ENCODE measurements around the gene ZSCAN22. TPM values are rescaled to one million over a fixed set of nuclear protein-coding genes. Genes with fewer than 3 reads are reported as not detected.

The ZSCAN22 gene
- total RNA-seq: 1 to 10 TPM; 4.3 to 6.1 TPM

DNA sequence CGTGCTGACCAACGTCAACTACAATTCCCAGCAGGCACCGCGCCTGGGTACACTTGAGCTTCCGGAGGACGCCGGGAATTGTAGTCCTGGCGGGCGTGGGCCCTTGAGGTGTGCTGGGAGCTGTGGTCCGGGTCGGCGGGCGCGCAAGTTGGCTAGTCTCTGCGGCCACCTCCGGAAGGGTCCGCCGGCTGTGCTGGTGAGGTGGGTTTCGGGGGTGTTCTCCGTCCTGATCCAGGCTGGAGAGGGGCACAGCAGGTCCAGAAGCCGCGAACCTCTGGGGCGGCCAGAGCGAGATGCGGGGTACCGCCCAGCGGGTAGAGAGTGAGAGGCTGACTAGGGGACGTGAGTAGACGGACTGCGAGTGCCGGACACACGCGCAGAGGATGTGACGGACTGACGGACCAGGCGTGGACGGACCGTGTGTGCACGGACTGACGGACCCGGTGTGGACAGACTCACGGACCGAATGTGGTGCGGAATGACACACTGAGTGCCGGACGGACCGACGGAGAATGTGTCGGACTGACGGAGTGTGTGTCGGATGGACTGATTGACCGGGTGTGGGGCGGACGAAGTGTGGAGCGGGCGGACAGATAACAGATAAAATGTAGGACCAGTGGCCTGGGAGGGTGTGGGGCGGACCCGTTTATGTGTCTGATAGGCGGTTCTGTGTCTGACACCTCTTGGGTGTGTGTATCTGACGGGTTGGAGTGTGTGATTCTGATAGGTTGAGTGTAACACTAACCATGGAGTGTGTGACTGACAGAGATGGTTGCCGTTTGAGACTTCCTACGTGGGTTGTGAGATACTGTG is at the start of gene ZSCAN22:
Gene ZSCAN22 (plus strand): TSS at position 81 of the 813 bp plus-strand sequence. CDS start 7,809 bp downstream, outside the sequence.
- Mint-ChIP-seq H3K4me1 (peaks cover 5% of the 10 kb centered on the region), H3K27me3 (no peaks in the 10 kb centered on the region), H3K4me3 (no peak within 1 kb of the TSS), H3K9me3 (no peaks in the 10 kb centered on the region), H3K36me3 (ENCODE audit: low read depth) (no peaks in the 10 kb centered on the region), H3K27ac (no peak within 1 kb of the TSS)
- ATAC-seq (replicated peaks): peak; percentile 89

DNA sequence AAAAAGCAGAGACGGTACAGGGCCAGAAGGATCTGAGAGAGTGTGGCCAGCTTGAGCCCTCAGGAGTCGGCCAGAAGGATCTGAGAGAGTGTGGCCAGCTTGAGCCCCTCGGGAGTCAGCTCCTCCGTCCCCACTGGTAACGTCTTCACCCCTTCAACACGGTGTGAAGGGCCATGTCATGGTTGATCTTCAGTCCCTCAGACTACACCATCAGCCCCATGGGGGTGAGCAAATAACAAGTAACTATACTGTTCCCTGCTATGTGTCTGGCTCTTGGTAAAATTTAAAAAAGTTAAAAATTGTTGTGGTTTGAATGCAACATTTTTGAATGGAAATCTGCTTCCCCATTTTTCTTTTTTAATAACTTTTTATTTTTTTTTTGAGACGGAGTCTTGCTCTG is 49.6 kb upstream of the ZSCAN22 start:
- no peak for ATAC-seq (replicated peaks)
- Mint-ChIP-seq H3K27ac (no peak overlapping the region), H3K9me3 (peaks cover 3% of the 10 kb centered on the region), H3K36me3 (ENCODE audit: low read depth) (peaks cover 75% of the 10 kb centered on the region), H3K27me3 (no peaks in the 10 kb centered on the region), H3K4me1 (peaks cover 20% of the 10 kb centered on the region), H3K4me3 (peak overlapping the region; percentile 97)

DNA sequence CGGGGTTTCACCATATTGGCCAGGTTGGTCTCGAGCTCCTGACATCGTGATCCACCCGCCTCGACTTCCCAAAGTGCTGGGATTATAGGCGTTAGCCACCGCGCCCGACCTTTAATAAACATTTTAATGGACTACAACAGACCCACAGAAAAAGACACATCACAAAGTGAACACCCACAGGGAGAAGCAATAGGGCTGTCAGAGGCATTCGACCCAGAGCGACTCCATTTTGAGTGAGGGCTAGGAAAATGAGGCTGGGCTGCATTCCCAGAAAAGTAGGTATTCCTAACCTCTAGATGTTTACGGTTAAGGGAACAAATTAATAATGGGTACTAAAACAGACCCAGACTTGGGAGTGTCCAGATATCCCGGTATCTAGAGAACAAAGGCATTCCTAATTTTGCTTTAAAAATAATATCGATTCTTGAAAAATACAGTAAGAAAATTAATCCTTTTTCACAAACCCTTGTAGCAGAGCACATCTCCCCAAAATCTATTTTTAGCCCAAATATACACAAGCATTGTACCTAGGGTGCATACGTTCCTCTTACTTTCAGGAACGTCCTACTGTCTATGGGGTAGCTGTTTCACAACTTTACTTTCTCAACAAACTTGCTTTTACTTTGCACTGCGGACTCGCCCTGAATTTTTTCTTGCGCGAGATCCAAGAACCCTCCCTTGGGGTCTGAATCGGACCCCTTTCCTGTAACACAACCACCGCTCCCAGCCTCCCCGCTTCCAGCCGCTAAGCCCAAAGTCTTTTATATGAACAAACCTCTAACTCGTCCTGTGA is 48.9 kb upstream of the ZSCAN22 start:
- H3K36me3 Mint-ChIP-seq (ENCODE audit: low read depth): peaks cover 69% of the 10 kb centered on the region
- H3K4me1 Mint-ChIP-seq: peaks cover 20% of the 10 kb centered on the region
- H3K27me3 Mint-ChIP-seq: no peaks in the 10 kb centered on the region
- H3K4me3 Mint-ChIP-seq: peak overlapping the region; percentile 97
- H3K27ac Mint-ChIP-seq: peak overlapping the region; percentile 98
- no peak for ATAC-seq (replicated peaks)
- H3K9me3 Mint-ChIP-seq: peaks cover 3% of the 10 kb centered on the region

DNA sequence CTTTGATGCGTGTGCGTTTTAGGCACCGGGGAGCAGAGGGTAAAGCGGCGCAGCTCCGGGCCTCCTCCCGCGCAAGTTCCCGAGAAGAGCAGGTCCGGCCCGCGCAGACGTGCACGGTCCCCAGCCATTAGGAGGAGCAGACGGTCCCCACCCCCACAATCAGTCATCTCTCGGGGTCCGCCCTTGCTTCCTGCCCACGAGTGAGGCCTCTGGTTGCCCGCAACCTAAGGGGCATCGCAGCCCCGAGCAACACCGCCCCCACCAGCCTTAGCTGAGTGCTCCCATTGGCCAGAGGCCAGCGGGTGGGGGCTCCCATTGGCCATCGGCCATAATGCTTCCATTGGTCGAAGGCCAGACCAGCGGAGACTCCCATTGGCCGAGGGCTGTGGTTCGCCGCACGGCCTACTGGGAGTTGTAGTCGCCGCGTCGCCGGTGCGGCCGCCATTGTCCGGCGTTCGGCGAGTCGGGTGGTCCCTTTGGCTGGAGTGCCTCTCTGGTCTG is 48.2 kb upstream of the ZSCAN22 start, which contains the start of gene ZNF8:
Gene ZNF8 (plus strand): TSS at position 415 of the 501 bp plus-strand sequence. CDS start 127 bp downstream, outside the sequence.
- Mint-ChIP-seq H3K4me1 (peaks cover 20% of the 10 kb centered on the region), H3K27me3 (no peaks in the 10 kb centered on the region), H3K4me3 (peak within 1 kb of the TSS; percentile 97), H3K36me3 (ENCODE audit: low read depth) (peaks cover 68% of the 10 kb centered on the region), H3K9me3 (peaks cover 3% of the 10 kb centered on the region), H3K27ac (peak within 1 kb of the TSS; percentile 98)
- ATAC-seq (replicated peaks): peak; percentile 97

DNA sequence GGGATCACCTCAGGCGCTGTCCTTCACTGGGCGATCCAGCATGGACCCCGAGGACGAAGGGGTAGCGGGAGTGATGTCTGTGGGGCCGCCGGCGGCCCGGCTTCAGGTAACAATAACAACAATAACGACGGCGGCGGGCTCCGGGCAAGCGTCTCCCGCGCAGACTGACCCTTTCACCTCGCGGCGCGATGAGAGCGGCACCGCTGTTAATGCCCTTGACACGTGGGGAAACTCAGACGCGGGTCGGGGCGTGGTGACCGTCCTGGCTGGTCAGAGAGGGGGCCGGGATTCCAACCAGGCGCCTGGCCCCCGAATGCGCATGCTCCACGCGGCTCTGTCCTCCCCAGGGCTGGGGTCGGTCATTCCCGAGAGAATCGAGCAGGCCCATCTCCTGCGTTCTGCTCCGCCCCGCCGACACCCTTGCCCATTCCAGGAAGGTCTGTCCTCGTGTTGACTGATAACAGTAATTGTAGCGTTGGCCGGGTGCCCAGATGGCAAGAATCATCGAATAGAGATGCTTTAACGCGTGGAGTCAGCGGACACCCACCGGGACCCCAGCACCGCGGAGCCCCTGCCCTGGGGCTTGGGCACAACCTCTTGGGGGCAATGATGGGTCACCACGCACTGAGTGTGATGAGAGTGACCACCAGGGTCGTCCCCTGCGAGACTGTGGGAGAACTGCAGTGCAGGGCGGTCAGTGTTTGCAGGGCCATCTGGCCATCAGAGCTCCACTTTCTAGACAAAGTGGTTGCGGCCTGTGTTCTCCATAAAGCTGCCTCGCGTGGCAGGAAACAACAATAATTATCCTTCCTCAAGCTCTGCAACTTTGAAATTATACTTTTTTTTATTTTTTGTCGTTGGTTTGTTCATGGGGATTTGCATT is 47.5 kb upstream of the ZSCAN22 start:
- H3K36me3 Mint-ChIP-seq (ENCODE audit: low read depth): peaks cover 61% of the 10 kb centered on the region
- ATAC-seq (replicated peaks): peak; percentile 18
- peaks cover 20% of the 10 kb centered on the region for H3K4me1 Mint-ChIP-seq
- peaks cover 3% of the 10 kb centered on the region for H3K9me3 Mint-ChIP-seq
- H3K27ac Mint-ChIP-seq: peak overlapping the region; percentile 98
- H3K27me3 Mint-ChIP-seq: no peaks in the 10 kb centered on the region
- peak overlapping the region; percentile 97 for H3K4me3 Mint-ChIP-seq

DNA sequence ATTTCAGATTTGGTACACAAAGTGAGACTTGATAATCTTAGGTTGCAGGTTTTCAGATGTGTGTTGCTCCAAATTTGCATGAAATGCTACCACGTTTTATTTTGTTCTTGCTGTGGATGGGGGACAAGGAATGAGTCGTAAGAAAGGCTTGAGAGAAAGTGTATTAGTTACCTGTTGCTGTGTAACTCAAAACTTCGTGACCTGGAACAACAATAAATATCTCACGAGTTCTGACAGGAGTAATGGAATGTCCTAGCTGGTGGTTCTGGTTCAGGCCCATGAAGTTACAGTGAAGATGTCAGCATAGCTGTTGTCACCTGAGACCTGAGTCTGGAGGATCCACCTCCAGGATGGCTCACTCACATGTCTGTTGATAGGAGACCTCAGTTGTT is 46.9 kb upstream of the ZSCAN22 start:
- Mint-ChIP-seq H3K27ac (peak overlapping the region; percentile 98), H3K36me3 (ENCODE audit: low read depth) (peaks cover 54% of the 10 kb centered on the region), H3K4me3 (peak overlapping the region; percentile 97), H3K27me3 (no peaks in the 10 kb centered on the region), H3K9me3 (peaks cover 3% of the 10 kb centered on the region), H3K4me1 (peaks cover 20% of the 10 kb centered on the region)
- no peak for ATAC-seq (replicated peaks)

DNA sequence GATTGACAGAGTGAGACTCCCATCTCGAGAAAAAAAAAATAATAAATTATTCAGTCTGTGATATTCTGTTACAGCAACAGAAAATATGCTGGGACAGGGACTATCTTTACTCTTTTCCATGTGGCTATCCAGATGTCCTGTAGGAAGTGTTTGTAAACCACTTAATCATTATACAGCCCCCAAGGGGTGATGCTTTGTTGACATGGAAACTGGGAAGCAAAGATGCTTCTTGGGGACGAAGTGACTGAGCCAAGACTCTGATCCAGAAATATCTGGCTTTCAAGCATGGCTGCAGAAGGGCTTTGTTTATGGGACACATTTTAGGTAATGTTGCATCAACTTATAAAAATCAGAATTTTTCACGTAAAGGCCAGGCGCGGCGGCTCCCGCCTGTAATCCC is 42.6 kb upstream of the ZSCAN22 start:
- H3K9me3 Mint-ChIP-seq: no peaks in the 10 kb centered on the region
- peaks cover 58% of the 10 kb centered on the region for H3K36me3 Mint-ChIP-seq (ENCODE audit: low read depth)
- ATAC-seq (replicated peaks): no peak
- H3K4me3 Mint-ChIP-seq: no peak overlapping the region
- no peak overlapping the region for H3K27ac Mint-ChIP-seq
- peaks cover 15% of the 10 kb centered on the region for H3K4me1 Mint-ChIP-seq
- no peaks in the 10 kb centered on the region for H3K27me3 Mint-ChIP-seq

DNA sequence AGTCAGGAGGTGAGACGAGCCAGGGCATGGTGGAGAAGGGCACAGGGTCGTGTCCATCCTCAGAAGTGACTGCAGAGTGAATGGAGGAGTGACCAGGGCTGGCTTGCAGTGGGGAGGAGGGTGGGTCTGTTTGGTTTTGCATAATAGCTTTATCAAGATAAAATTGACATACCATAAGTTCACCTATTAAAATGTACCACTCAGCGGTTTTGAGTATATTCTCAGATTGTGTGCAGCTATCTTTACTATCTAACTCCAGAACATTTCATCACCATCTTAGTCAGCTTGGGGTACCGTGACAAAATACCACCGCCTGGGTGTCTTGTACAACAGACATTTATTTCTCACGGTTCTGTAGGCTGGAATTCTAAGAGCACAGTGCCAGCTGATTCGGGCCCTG is 34.9 kb upstream of the ZSCAN22 start:
- H3K9me3 Mint-ChIP-seq: peaks cover 13% of the 10 kb centered on the region
- H3K4me3 Mint-ChIP-seq: no peak overlapping the region
- H3K4me1 Mint-ChIP-seq: peaks cover 6% of the 10 kb centered on the region
- H3K27me3 Mint-ChIP-seq: no peaks in the 10 kb centered on the region
- no peak overlapping the region for H3K27ac Mint-ChIP-seq
- H3K36me3 Mint-ChIP-seq (ENCODE audit: low read depth): peaks cover 97% of the 10 kb centered on the region
- ATAC-seq (replicated peaks): no peak

DNA sequence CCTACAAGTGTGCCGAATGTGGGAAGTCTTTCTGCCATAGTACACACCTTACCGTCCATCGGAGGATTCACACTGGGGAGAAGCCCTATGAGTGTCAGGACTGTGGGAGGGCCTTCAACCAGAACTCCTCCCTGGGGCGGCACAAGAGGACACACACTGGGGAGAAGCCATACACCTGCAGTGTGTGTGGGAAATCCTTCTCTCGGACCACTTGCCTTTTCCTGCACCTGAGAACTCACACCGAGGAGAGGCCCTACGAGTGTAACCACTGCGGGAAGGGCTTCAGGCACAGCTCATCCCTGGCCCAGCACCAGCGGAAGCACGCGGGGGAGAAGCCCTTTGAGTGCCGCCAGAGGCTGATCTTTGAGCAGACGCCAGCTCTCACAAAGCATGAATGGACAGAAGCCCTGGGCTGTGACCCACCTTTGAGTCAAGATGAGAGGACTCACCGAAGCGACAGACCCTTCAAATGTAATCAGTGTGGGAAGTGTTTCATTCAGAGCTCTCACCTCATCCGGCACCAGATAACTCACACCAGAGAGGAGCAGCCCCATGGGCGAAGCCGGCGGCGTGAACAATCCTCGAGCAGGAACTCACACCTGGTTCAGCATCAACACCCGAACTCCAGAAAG is 31.9 kb upstream of the ZSCAN22 start:
- ATAC-seq (replicated peaks): no peak
- Mint-ChIP-seq H3K4me1 (peaks cover 6% of the 10 kb centered on the region), H3K36me3 (ENCODE audit: low read depth) (peaks cover 87% of the 10 kb centered on the region), H3K27me3 (no peaks in the 10 kb centered on the region), H3K9me3 (peaks cover 13% of the 10 kb centered on the region), H3K27ac (no peak overlapping the region), H3K4me3 (no peak overlapping the region)

DNA sequence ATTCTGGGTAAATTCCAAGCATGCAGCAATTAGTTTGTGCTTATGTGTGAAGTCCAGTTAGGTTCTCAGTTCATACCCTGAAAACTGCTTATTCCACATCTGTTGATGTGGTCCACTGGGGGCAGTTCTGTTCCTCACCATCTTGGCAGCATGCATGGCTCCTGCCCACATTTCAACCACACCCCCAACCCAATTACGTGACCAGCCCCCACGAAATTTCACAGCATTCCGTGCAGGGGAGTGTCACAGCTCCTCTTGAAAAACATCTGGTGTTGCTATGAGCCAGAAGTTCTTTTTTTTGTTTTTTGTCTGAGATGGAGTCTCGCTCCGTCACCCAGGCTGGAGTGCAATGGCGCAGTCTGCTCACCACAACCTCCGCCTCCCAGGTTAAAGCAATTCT is 30.7 kb upstream of the ZSCAN22 start:
- Mint-ChIP-seq H3K36me3 (ENCODE audit: low read depth) (peaks cover 87% of the 10 kb centered on the region), H3K4me3 (no peak overlapping the region), H3K27me3 (no peaks in the 10 kb centered on the region), H3K4me1 (peaks cover 5% of the 10 kb centered on the region), H3K9me3 (peaks cover 13% of the 10 kb centered on the region), H3K27ac (no peak overlapping the region)
- ATAC-seq (replicated peaks): no peak

DNA sequence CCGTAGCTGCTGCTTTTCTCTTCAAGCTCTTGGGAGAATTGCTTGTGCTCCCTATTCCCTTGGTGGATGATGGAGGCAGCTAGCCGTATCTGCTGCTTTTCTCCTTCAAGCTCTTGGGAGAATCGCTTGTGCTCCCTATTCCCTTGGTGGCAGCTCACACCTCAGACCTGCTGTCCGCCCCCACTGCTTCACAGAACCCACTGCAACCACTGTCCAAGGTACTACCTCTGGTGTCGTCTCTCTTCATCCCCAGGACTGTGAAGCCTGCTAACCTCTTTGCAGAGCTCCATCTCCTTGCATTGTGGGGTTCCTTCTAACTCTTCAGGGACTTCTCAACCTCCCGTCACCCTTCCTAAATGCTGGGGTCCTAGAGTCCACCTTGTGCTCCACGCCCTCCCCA is 26.2 kb upstream of the ZSCAN22 start:
- Mint-ChIP-seq H3K36me3 (ENCODE audit: low read depth) (peaks cover 54% of the 10 kb centered on the region), H3K9me3 (no peaks in the 10 kb centered on the region), H3K27ac (no peak overlapping the region), H3K4me1 (no peaks in the 10 kb centered on the region), H3K4me3 (no peak overlapping the region), H3K27me3 (no peaks in the 10 kb centered on the region)
- ATAC-seq (replicated peaks): no peak

DNA sequence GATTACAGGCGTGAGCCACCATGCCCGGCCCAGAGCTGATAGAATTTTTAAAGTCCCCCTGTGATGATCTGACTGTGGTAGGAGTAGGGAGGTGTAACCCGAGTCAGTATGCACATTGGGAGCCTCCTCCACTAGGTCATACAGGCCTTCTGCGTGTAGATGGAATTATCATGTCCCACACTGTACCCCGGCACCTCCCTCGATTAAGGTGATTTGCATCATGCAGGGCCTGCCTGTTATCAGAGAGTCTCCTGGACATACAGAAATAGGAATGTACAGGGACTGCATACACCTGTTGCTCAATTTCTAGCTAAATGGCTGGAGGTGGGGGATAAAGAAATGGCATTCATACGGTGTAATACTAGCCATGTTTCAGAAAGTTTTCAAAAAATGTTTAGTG is 22.5 kb upstream of the ZSCAN22 start:
- Mint-ChIP-seq H3K9me3 (no peaks in the 10 kb centered on the region), H3K27me3 (no peaks in the 10 kb centered on the region), H3K4me1 (peaks cover 17% of the 10 kb centered on the region), H3K27ac (peak overlapping the region; percentile 96), H3K4me3 (peak overlapping the region; percentile 91), H3K36me3 (ENCODE audit: low read depth) (peaks cover 62% of the 10 kb centered on the region)
- ATAC-seq (replicated peaks): no peak

DNA sequence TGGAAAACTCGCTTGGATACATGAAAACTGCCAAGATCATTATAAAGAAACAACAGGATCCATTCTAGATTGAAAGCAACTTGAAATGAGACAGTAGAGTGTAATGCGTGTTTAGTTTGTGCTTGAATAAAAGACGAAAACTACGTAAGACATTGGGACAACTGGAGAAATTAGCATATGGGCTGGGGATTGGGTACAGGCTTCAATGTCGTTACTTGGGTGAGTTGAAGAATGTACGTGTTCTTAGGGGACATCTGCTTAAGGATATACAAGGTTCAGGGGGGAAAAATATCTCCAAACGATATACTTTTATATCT is 22.1 kb upstream of the ZSCAN22 start:
- ATAC-seq (replicated peaks): peak; percentile 13
- Mint-ChIP-seq H3K9me3 (no peaks in the 10 kb centered on the region), H3K4me1 (peaks cover 21% of the 10 kb centered on the region), H3K27me3 (no peaks in the 10 kb centered on the region), H3K27ac (peak overlapping the region; percentile 96), H3K36me3 (ENCODE audit: low read depth) (peaks cover 66% of the 10 kb centered on the region), H3K4me3 (peak overlapping the region; percentile 91)

Measured in activated T-helper 17 cell treated with anti-CD3 and anti-CD28 coated beads, Interleukin-2, amount 50 U/mL, for 72 hours (primary cell).